ENCODE results near the gene ZNRF3.

Gene ZNRF3

DNA sequence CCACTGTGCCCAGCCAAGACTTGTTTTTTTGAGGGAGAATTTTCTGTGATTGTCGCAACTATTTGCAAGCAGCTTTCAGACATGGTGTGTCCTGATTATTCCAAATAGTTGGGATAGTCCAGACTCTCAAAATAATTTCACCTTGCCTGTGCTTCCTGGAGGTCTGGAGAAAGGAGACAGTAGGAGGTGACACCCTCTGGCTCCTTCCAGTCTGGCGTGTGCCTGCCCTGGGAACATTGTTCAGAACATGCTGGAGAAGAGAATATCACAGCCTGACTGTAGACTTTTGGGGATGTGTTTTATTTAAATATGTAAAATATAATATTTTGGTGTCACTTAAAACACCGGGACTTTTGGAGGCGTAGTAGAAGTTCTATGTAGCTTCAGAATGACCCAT lies 14.9 kb downstream of the ZNRF3 start:
- no peak for DNase-seq (ENCODE audit: low read depth, low spot score)
- TF ChIP-seq, protein P1, sequence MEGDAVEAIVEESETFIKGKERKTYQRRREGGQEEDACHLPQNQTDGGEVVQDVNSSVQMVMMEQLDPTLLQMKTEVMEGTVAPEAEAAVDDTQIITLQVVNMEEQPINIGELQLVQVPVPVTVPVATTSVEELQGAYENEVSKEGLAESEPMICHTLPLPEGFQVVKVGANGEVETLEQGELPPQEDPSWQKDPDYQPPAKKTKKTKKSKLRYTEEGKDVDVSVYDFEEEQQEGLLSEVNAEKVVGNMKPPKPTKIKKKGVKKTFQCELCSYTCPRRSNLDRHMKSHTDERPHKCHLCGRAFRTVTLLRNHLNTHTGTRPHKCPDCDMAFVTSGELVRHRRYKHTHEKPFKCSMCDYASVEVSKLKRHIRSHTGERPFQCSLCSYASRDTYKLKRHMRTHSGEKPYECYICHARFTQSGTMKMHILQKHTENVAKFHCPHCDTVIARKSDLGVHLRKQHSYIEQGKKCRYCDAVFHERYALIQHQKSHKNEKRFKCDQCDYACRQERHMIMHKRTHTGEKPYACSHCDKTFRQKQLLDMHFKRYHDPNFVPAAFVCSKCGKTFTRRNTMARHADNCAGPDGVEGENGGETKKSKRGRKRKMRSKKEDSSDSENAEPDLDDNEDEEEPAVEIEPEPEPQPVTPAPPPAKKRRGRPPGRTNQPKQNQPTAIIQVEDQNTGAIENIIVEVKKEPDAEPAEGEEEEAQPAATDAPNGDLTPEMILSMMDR (IDR thresholded peaks at IDR 0.05; ENCODE audit: insufficient read depth, low read length, missing control alignments), result no peak
- H3K4me3 ChIP-seq (ENCODE audit: low read depth, low read length), result no peak overlapping the region
- ChIA-PET POLR2A (no interaction called here), CTCF (interaction anchor here (1.0 kb wide), 1 partner anchor 32 kb away, joined by 3 read pairs; no protein-coding TSS in a partner anchor)

DNA sequence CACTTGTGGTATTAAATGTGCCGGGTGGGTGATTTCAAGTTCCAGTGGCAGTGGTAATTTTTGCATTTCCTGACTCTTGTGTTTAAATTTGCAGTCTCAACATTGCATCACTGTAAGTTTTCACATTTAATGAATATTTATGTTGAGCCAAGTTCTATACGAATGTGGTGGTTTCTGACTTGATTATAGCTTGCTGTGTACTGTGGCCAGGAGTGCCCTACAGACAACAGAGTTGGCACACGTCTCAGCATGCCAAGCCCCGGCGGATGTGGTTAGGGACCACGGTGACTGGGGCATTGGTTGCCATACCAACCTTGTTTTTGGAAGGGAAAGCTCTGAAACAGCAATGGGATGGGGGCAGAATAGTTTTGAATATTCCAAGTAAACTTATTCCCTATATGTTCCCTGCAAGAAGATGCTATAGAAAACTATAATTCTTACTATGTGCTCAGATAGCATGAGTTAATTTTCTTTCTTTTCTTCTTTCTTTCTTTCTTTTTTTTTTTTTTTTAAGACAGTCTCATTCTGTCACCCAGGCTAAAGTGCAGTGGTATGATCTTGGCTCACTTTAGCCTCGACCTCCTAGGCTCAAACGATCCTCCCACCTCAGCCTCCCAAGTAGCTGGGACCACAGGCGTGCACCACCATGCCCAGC lies 16.0 kb downstream of the ZNRF3 start:
- ChIA-PET POLR2A (no interaction called here), CTCF (interaction anchor here (1.3 kb wide), 1 partner anchor 43 kb away, joined by 5 read pairs; no protein-coding TSS in a partner anchor)
- DNase-seq (ENCODE audit: low read depth, low spot score), result no peak
- TF ChIP-seq, protein P1 (IDR thresholded peaks at IDR 0.05; ENCODE audit: insufficient read depth, low read length, missing control alignments), result no peak
- H3K4me3 ChIP-seq (ENCODE audit: low read depth, low read length), result no peak overlapping the region

DNA sequence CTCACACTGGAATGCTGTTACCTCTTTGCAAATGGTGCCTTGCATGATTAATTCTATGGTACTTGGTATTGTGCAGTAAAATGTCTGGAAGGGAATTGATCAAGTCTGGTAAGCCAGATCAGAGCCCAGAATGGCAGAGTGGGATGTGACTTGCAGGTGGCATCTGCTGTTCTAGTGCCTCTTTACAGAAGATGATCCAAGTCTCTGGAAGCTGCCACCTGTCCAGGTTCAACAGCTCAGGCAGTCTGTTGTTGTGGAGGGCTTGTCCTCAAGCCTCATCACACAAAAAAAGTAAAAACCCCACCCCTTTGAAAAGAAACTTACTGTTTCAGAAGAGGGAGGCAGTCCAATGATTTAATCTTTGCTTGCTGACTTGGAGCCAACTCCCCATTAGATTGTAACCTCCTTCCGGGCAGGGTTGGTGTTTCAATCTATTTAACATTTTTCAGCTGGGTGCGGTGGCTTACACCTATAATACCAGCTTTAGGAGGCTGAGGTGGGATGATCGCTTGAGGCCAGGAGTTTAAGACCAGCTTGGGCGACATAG lies 17.1 kb downstream of the ZNRF3 start:
- TF ChIP-seq, protein P1 (IDR thresholded peaks at IDR 0.05; ENCODE audit: insufficient read depth, low read length, missing control alignments), result no peak
- H3K4me3 ChIP-seq (ENCODE audit: low read depth, low read length), result no peak overlapping the region
- no peak for DNase-seq (ENCODE audit: low read depth, low spot score)
- CTCF ChIA-PET, result no interaction called here
- POLR2A ChIA-PET, result no interaction called here

DNA sequence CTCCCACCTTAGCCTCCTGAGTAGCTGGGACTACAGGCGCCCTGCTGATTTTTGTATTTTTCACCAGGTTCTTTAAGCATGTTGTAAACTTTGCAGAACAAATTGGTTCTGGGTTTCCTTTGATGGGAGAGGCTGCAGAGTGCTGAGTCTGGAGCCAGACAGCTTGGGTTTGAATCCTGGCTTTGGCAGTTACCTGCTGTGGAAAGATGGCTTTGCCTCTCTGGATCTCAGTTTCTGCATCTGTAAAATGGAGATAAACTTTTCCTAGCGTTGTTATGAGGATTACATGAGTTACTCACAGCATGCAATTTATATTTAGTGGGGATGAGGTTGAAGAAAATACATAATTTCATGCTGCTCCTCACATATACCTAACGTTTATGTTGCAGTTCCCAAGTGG lies 19.1 kb downstream of the ZNRF3 start:
- no peak overlapping the region for H3K4me3 ChIP-seq (ENCODE audit: low read depth, low read length)
- POLR2A ChIA-PET, result no interaction called here
- no peak for DNase-seq (ENCODE audit: low read depth, low spot score)
- CTCF ChIA-PET, result interaction anchor here (1.3 kb wide), 1 partner anchor 47 kb away, joined by 4 read pairs; no protein-coding TSS in a partner anchor
- TF ChIP-seq, protein P1 (IDR thresholded peaks at IDR 0.05; ENCODE audit: insufficient read depth, low read length, missing control alignments), result no peak

DNA sequence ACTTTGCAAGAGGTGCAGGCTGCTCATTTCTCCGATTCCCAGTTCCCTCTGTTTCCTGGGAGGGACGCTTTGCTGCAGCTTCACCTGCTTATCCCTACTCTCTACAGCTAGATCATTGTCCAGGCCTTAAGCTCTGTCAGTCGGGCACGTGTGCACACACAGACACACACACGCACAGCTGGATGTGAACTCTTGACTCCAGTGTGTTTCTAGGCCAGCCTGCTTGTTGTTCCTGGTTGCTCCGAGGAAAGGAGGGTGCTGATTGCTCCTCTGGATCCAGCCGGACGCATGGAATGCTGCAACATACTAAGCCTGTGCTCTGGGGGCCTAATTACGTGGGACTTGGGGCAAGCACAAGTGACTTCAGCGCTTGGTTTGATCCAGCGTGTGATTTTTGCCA lies 19.7 kb downstream of the ZNRF3 start:
- H3K4me3 ChIP-seq (ENCODE audit: low read depth, low read length), result no peak overlapping the region
- ChIA-PET CTCF (interaction anchor here (1.3 to 1.8 kb wide), 2 partner anchors 47 to 137 kb away, joined by 4 to 9 read pairs; no protein-coding TSS in a partner anchor), POLR2A (no interaction called here)
- TF ChIP-seq, protein P1 (IDR thresholded peaks at IDR 0.05; ENCODE audit: insufficient read depth, low read length, missing control alignments), result no peak
- no peak for DNase-seq (ENCODE audit: low read depth, low spot score)

DNA sequence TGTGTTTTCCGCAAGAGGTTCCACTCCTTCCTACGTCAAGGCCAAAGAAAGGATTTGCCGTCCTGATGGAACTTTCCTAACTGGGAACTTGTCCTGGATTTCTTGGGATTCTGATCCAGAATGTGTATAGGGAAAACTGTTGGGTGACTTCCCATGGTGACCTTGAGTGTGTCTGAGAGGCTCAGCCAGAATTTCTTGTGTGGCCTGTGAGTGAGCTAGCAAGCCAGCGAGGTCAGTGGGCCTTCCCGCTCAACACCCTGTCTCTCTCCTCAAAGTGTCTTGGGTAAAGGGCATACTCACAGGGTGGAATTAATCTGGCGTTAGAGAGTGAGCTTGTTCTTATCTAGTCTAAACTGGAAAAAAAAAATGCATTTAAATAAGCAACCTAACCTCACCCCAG lies 20.4 kb downstream of the ZNRF3 start:
- H3K4me3 ChIP-seq (ENCODE audit: low read depth, low read length), result no peak overlapping the region
- ChIA-PET POLR2A (interaction anchor here (1.1 kb wide), 1 partner anchor 14 kb away, joined by 3 read pairs; no protein-coding TSS in a partner anchor), CTCF (interaction anchor here (0.7 to 1.8 kb wide), 3 partner anchors 19 to 137 kb away, joined by 3 to 9 read pairs (median 3); no protein-coding TSS in a partner anchor)
- TF ChIP-seq, protein P1 (IDR thresholded peaks at IDR 0.05; ENCODE audit: insufficient read depth, low read length, missing control alignments), result no peak
- DNase-seq (ENCODE audit: low read depth, low spot score), result no peak
